Memory B cell (primary cell): ENCODE measurements around the gene IGFBP1.
"Not testable (repeated sequence)": the region's sequence is repeated elsewhere in the genome, so short reads cannot be mapped to it uniquely, and the experiment has no call there.

ENCODE experiments used
- ATAC-seq: fragments of 150-1000 bp; cut with Tn5 transposase; 2 replicates; pipeline ENCODE4 v1.10.0; 2021; ENCODE audit warnings: low read depth, mild to moderate bottlenecking, moderate library complexity
- DNase-seq, 2 donors: peaks; one replicate each; pipeline ENCODE4 v3.0.0; 2022; ENCODE audit warnings: low spot score in 2 of 2
- H3K27ac Mint-ChIP-seq: one replicate; pipeline ENCODE4 v1.8.0; 2022; ENCODE audit warnings: mild to moderate bottlenecking, moderate library complexity, mixed read lengths
- H3K27me3 Mint-ChIP-seq: one replicate; pipeline ENCODE4 v1.8.0; 2022; ENCODE audit warnings: mixed read lengths
- H3K36me3 Mint-ChIP-seq: one replicate; pipeline ENCODE4 v1.8.0; 2022; ENCODE audit warnings: mild to moderate bottlenecking, mixed read lengths
- H3K4me1 Mint-ChIP-seq: one replicate; pipeline ENCODE4 v1.8.0; 2022; ENCODE audit warnings: mixed read lengths
- H3K4me3 Mint-ChIP-seq: one replicate; pipeline ENCODE4 v1.8.0; 2022; ENCODE audit warnings: mild to moderate bottlenecking, moderate library complexity, mixed read lengths
- H3K9me3 Mint-ChIP-seq: one replicate; pipeline ENCODE4 v1.8.0; 2022; ENCODE audit warnings: mixed read lengths

The IGFBP1 gene

GRCh38 chr7:45888185-45888992 is at the start of gene IGFBP1:
TSS of gene IGFBP1 (plus strand) at chr7:45888488. CDS start at chr7:45888653, 165 bp downstream.
- no peak within 1 kb of the TSS for H3K4me3 Mint-ChIP-seq
- DNase-seq, result no peak
- no peak for ATAC-seq
- H3K36me3 Mint-ChIP-seq, result no peaks in the 10 kb centered on the region
- no peak within 1 kb of the TSS for H3K27ac Mint-ChIP-seq
- H3K4me1 Mint-ChIP-seq, result no peaks in the 10 kb centered on the region
- H3K27me3 Mint-ChIP-seq, result peaks cover 23% of the 10 kb centered on the region
- no peaks in the 10 kb centered on the region for H3K9me3 Mint-ChIP-seq

GRCh38 chr7:45838852-45839251 is 49.4 kb upstream of the IGFBP1 start:
- H3K9me3 Mint-ChIP-seq, H3K36me3 Mint-ChIP-seq, H3K4me3 Mint-ChIP-seq, H3K27ac Mint-ChIP-seq, H3K4me1 Mint-ChIP-seq, H3K27me3 Mint-ChIP-seq, DNase-seq, ATAC-seq: not testable (repeated sequence)

- H3K27ac Mint-ChIP-seq, H3K27me3 Mint-ChIP-seq, ATAC-seq, H3K9me3 Mint-ChIP-seq, H3K36me3 Mint-ChIP-seq, H3K4me3 Mint-ChIP-seq, DNase-seq, H3K4me1 Mint-ChIP-seq: not testable (repeated sequence)
Observed at GRCh38 chr7:45841926-45842717, 46.2 kb upstream of the IGFBP1 start.

GRCh38 chr7:45846536-45846935 is 41.8 kb upstream of the IGFBP1 start:
- not testable (repeated sequence) for H3K9me3 Mint-ChIP-seq, H3K36me3 Mint-ChIP-seq, DNase-seq, H3K27me3 Mint-ChIP-seq, H3K4me3 Mint-ChIP-seq, H3K4me1 Mint-ChIP-seq, ATAC-seq, H3K27ac Mint-ChIP-seq

- H3K9me3 Mint-ChIP-seq, H3K27me3 Mint-ChIP-seq, H3K27ac Mint-ChIP-seq, H3K4me1 Mint-ChIP-seq, DNase-seq, H3K4me3 Mint-ChIP-seq, ATAC-seq, H3K36me3 Mint-ChIP-seq: not testable (repeated sequence)
Observed at GRCh38 chr7:45848734-45849133, 39.6 kb upstream of the IGFBP1 start.

DNA sequence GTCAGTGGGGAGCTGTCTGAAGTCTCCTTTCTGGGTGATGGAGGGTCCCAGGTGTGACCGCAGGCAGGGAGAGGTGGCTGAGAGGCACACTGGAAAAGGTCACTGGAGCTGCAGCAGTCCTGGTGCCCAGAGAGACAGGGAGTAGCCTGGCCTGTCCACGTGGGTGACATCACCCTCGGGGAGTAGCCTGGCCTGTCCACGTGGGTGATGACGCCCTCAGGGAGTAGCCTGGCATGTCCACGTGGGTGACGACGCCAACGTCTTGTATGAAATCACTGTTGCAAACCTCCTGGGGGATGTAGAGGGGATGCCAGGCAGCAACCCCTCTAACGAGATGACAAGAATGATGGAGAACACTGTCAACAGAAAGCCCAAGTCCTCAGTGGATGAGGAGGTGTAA is 35.3 kb upstream of the IGFBP1 start:
- H3K27ac Mint-ChIP-seq, result peak overlapping the region; percentile 18
- H3K4me1 Mint-ChIP-seq, H3K9me3 Mint-ChIP-seq, H3K27me3 Mint-ChIP-seq, DNase-seq, H3K4me3 Mint-ChIP-seq, H3K36me3 Mint-ChIP-seq, ATAC-seq: not testable (repeated sequence)

DNA sequence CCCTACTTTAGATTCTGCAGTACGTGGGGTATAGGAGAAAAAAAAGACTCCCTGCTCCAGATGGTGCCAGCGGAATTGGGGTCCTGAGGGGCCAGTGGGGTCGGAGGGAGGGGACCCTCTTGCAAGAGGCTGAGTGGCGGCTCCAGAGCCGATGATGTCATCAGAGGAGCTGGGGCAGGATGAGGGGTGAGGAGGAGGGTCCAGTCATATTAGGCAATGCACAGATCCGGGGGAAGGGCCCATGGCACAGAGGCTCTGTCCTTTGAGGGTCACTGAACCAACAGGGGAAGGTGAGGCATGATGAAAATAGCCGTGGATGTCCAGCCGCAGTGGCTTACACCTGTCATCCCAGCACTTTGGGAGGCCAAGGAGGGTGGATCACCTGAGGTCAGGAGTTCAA is 34.8 kb upstream of the IGFBP1 start:
- not testable (repeated sequence) for H3K9me3 Mint-ChIP-seq, H3K4me1 Mint-ChIP-seq, H3K36me3 Mint-ChIP-seq, H3K27me3 Mint-ChIP-seq, DNase-seq, H3K4me3 Mint-ChIP-seq, ATAC-seq
- H3K27ac Mint-ChIP-seq, result peak overlapping the region; percentile 18

DNA sequence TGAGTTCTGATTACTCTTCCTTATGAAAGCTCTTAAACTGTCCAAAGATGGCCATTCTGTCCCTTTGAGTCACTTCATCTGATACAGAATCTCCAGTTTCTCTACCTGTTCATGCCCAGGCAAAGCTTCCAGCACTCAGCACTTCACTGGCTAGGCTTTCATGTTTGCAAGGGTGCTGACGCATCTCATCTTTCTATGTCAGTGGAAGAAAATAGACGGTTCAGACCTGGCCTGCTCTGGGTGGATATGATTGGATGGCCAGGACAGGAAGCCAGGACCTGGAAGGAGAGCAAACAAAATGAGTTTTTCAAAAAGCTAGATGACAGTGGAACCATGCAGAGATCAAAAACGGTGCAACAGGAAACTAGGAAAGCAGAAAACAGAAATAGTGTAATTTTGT is 32.6 kb upstream of the IGFBP1 start:
- not testable (repeated sequence) for H3K36me3 Mint-ChIP-seq, H3K9me3 Mint-ChIP-seq, H3K4me1 Mint-ChIP-seq, ATAC-seq, H3K27ac Mint-ChIP-seq, DNase-seq, H3K4me3 Mint-ChIP-seq, H3K27me3 Mint-ChIP-seq

DNA sequence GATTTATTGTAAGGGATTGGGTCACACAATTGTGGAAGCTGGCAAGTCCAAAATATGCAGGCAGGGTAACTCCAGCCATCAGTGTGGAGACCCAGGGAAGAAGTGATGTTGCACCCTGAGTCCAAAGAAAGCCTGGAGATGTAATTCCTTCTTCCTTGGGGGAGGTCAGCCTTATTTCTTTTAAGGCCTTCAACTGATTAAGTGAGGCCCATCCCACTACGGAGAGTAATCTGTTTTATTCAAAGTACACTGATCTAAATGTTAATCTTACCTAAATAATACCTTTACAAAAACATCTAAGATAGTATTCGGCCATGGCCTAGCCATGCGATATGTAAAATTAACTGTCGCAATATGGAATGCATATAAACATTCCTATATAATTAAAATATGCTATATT is 31.4 kb upstream of the IGFBP1 start:
- DNase-seq, ATAC-seq, H3K4me3 Mint-ChIP-seq, H3K36me3 Mint-ChIP-seq, H3K4me1 Mint-ChIP-seq, H3K9me3 Mint-ChIP-seq, H3K27ac Mint-ChIP-seq, H3K27me3 Mint-ChIP-seq: not testable (repeated sequence)

DNA sequence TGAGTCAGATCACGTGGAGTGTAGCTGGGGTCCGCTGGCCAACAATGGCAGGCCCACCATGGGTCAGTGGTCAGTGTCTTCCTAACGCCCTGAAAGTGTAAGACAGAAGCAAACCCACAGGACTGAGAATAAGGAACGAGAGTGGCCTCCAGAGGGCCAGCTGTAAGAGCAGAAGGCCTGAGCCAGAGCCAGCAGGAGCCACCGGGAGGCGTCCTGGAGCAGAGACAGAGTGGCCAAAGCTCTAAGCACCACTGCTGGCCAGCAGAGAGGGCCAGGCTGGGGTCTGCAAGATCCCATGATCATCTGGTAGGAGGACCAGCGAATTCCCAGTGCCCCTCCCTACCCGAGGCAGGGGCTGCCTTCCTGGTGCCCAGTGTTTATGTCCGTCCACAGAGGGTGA is 24.6 kb upstream of the IGFBP1 start:
- H3K4me1 Mint-ChIP-seq, result no peaks in the 10 kb centered on the region
- H3K27ac Mint-ChIP-seq, result no peak overlapping the region
- peaks cover 14% of the 10 kb centered on the region for H3K27me3 Mint-ChIP-seq
- ATAC-seq, result no peak
- H3K36me3 Mint-ChIP-seq, result no peaks in the 10 kb centered on the region
- no peak overlapping the region for H3K4me3 Mint-ChIP-seq
- no peak for DNase-seq
- peaks cover 2% of the 10 kb centered on the region for H3K9me3 Mint-ChIP-seq

GRCh38 chr7:45865594-45866410 is 22.5 kb upstream of the IGFBP1 start:
- DNase-seq (no peak), ATAC-seq (no peak)
- Mint-ChIP-seq H3K36me3 (no peaks in the 10 kb centered on the region), H3K27me3 (peaks cover 16% of the 10 kb centered on the region), H3K4me1 (no peaks in the 10 kb centered on the region), H3K27ac (no peak overlapping the region), H3K9me3 (peaks cover 2% of the 10 kb centered on the region), H3K4me3 (no peak overlapping the region)

DNA sequence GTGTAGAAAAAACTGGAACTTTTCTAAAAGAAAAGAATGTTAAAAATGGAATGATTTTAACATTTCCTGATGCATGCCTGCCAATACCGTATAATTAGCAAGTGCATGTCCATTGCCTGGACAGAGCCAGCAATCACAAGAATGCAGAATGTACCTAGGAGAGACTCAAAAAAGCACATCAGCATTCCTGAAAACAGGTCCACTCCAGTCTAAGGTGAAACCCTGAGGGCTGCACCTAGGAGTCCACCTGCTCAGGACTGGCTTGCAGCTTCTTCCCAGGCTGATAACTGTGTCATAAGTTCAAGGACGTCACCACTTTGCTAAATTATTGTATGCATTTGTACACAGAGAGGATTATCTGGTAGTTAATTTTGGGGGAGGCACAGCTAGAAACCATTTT is 20.8 kb upstream of the IGFBP1 start:
- no peak for DNase-seq
- Mint-ChIP-seq H3K4me3 (no peak overlapping the region), H3K27me3 (peaks cover 18% of the 10 kb centered on the region), H3K9me3 (peaks cover 2% of the 10 kb centered on the region), H3K4me1 (no peaks in the 10 kb centered on the region), H3K36me3 (no peaks in the 10 kb centered on the region), H3K27ac (no peak overlapping the region)
- no peak for ATAC-seq

- Mint-ChIP-seq H3K27me3 (peaks cover 11% of the 10 kb centered on the region), H3K27ac (no peak overlapping the region), H3K4me3 (no peak overlapping the region), H3K9me3 (peaks cover 2% of the 10 kb centered on the region), H3K36me3 (no peaks in the 10 kb centered on the region), H3K4me1 (no peaks in the 10 kb centered on the region)
- no peak for ATAC-seq
- DNase-seq, result no peak
Observed at GRCh38 chr7:45869426-45869825, 18.9 kb upstream of the IGFBP1 start.
